Heart left ventricle (tissue), 16 donors: ENCODE data around the gene ZNF488. TPM values are rescaled to one million over a fixed set of nuclear protein-coding genes. Genes with fewer than 3 reads are reported as not detected.
A peak's percentile ranks its signal among the peaks of the same experiment; 100 is the strongest.
"Not testable (repeated sequence)": the region's sequence is repeated elsewhere in the genome, so short reads cannot be mapped to it uniquely, and the experiment has no call there.

Experiments used
- ATAC-seq, 4 donors: fragments of 200-7000 bp; cut with Tn5 transposase; one replicate each; pipeline ENCODE4 v1.9.1; 2020 to 2022; ENCODE audit warnings: moderate library complexity in 4 of 4, mild to moderate bottlenecking in 3 of 4, moderate number of reproducible peaks in 1 of 4
- DNase-seq, 5 donors: peaks; one replicate each; pipeline ENCODE4 v3.0.0-alpha.2; 2020
- H3K27ac ChIP-seq, 12 donors: fragments of 200-600 bp; sonication (generic) in 4 of 12; one replicate each; pipeline versions ENCODE4 v1.5.0 to v1.8.0; 2016 to 2022; ENCODE audit warnings: mild to moderate bottlenecking in 2 of 12
- H3K27me3 ChIP-seq, 9 donors: fragments of 200-600 bp; sonication (generic) in 2 of 9; one replicate each; pipeline versions ENCODE4 v1.5.1 to v1.8.0; 2016 to 2022; ENCODE audit warnings: mild to moderate bottlenecking in 3 of 9
- H3K36me3 ChIP-seq, 9 donors: fragments of 200-600 bp; sonication (generic) in 2 of 9; one replicate each; pipeline versions ENCODE4 v1.5.0 to v1.8.0; 2018 to 2022; ENCODE audit warnings: mild to moderate bottlenecking in 2 of 9
- H3K4me1 ChIP-seq, 12 donors: fragments of 200-600 bp; sonication (generic) in 4 of 12; one replicate each; pipeline versions ENCODE4 v1.5.0 to v1.8.0; 2016 to 2022; ENCODE audit warnings: mild to moderate bottlenecking in 3 of 12
- H3K4me3 ChIP-seq, 12 donors: fragments of 200-600 bp; sonication (generic) in 4 of 12; one replicate each; pipeline versions ENCODE4 v1.5.0 to v1.8.0; 2017 to 2022; ENCODE audit warnings: mild to moderate bottlenecking in 9 of 12, moderate library complexity in 4 of 12
- H3K9me3 ChIP-seq, 12 donors: fragments of 200-600 bp; sonication (generic) in 4 of 12; one replicate each; pipeline versions ENCODE4 v1.5.0 to v1.8.0; 2016 to 2022; ENCODE audit warnings: mild to moderate bottlenecking in 1 of 12
- POLR2A ChIP-seq, 2 donors: fragments of 450-650 bp; IDR thresholded peaks; one replicate each; pipeline ENCODE4 v1.6.1; 2017; ENCODE audit warnings: antibody characterized with exemption in 2 of 2, mild to moderate bottlenecking in 2 of 2, moderate library complexity in 2 of 2
- WGBS, 4 donors: extraction: QIAGEN DNeasy Blood & Tissue Kit in 2 of 4; methylation state at CpG; one replicate each; pipeline versions ENCODE4 v1.1.5 to v1.1.7; 2013 to 2018; 5-methylcytosine and 5-hydroxymethylcytosine counted together
- intact Hi-C, 10 donors: fragments of 100-400 bp; cut with DNase I; formaldehyde crosslinking; loops; one replicate each; pipeline versions ENCODE4 v1.11.1 to v1.14.2; 2022
- polyA plus RNA-seq, 2 donors: library from polyadenylated mRNA; stranded (reverse); fragments of 200-250 nt; gene quantifications; one replicate each; pipeline ENCODE4 v1.2.3, GENCODE V29; 2013
- total RNA-seq, 9 donors: library from RNA; depleted of rRNA in 2 of 9; stranded (reverse); fragments of >200 nt in 2 of 9; fragmentation: NEBNext Ultra II Directional in 3 of 9; extraction: Animal tissue kit (Norgen Biotek cat#: 25700) in 3 of 9; gene quantifications; one replicate each; pipeline versions ENCODE4 v1.1.0 to v1.2.4, GENCODE V29; 2016 to 2023
- TF ChIP-seq, protein P1 (sequence below), 12 donors: fragments of 200-600 bp; sonication (generic) in 4 of 12; IDR thresholded peaks; one replicate each; pipeline versions ENCODE4 v1.5.0 to v1.8.0; 2018 to 2022; ENCODE audit warnings: antibody characterized with exemption in 12 of 12, mild to moderate bottlenecking in 5 of 12
- donor health status: ischemic (EF 13 %, LVEDD 7.1; RV severe dilation, severe dysfunction).
- donor health status: healthy with polysubstance abuse.
- donor health status: DM: no; HTN: yes; CAD: no.
- donor health status: DM: no; HTN: no; CAD: no.
- donor health status: ischemic (EF 25% LVEDD 6.9; RV normal size, moderate dysfunction).
- donor health status: ischemic (EF 25% LVEDD 5.7; RV mildly dilated, moderate dysfunction).
- donor health status: healthy.
- donor health status: DM: yes; HTN: yes; CAD: no.
- donor health status: ischemic (EF 35%, LVEDD 5.7; RV mildly dilated, moderate dysfunction).
- donor health status: nonischemic (EF 11% LVEDD 7.7; RV severe dilation, severe dysfunction).
- donor health status: DM: yes; HTN: yes; CAD: no.
- donor health status: PGD.
- donor health status: ischemic (EF 29% LVEDD 5.4; RV normal size, mild dysfunction).
- donor health status: nonischemic (EF 23%, LVEDD 6.1; RV moderate dilation, normal function).

Gene ZNF488
- total and polyA plus RNA-seq, 11 donors: 0.06 to 0.25 (median 0.08) TPM; not detected in 6

DNA sequence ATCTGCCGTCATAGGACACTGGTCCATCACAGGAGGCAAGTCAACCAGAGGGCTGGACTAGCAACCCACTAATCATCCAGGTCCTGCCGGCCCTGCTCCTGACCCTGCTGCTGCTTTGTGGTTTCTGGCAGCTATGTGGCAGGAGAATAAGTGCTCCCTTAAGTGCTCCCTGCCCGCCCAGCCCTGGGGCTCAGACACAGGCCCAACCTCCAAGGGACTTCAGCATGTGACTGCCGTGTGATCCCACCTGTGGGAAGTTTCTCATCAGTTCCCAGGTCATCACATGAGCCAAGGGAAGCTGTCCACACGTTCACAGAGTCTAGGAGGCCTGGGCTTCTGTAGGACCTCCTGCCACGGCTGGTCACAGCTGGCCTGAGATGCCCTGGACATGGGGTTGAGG is 34.2 kb upstream of the ZNF488 start:
- no peak for DNase-seq
- H3K27ac ChIP-seq: no peak overlapping the region
- H3K36me3 ChIP-seq: no peaks in the 10 kb centered on the region
- no peak for TF ChIP-seq POLR2A (IDR thresholded peaks at IDR 0.05)
- TF ChIP-seq, protein P1, sequence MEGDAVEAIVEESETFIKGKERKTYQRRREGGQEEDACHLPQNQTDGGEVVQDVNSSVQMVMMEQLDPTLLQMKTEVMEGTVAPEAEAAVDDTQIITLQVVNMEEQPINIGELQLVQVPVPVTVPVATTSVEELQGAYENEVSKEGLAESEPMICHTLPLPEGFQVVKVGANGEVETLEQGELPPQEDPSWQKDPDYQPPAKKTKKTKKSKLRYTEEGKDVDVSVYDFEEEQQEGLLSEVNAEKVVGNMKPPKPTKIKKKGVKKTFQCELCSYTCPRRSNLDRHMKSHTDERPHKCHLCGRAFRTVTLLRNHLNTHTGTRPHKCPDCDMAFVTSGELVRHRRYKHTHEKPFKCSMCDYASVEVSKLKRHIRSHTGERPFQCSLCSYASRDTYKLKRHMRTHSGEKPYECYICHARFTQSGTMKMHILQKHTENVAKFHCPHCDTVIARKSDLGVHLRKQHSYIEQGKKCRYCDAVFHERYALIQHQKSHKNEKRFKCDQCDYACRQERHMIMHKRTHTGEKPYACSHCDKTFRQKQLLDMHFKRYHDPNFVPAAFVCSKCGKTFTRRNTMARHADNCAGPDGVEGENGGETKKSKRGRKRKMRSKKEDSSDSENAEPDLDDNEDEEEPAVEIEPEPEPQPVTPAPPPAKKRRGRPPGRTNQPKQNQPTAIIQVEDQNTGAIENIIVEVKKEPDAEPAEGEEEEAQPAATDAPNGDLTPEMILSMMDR (IDR thresholded peaks at IDR 0.05): no peak
- no peaks in the 10 kb centered on the region for H3K4me1 ChIP-seq
- no peaks in the 10 kb centered on the region for H3K27me3 ChIP-seq
- intact Hi-C loops: no loop called here
- no peak overlapping the region for H3K4me3 ChIP-seq
- H3K9me3 ChIP-seq: no peaks in the 10 kb centered on the region
- WGBS, 4 donors: 87 to 97% (median 90%) methylated on average over 4 to 6 of the region's 6 CpGs
- ATAC-seq: no peak

DNA sequence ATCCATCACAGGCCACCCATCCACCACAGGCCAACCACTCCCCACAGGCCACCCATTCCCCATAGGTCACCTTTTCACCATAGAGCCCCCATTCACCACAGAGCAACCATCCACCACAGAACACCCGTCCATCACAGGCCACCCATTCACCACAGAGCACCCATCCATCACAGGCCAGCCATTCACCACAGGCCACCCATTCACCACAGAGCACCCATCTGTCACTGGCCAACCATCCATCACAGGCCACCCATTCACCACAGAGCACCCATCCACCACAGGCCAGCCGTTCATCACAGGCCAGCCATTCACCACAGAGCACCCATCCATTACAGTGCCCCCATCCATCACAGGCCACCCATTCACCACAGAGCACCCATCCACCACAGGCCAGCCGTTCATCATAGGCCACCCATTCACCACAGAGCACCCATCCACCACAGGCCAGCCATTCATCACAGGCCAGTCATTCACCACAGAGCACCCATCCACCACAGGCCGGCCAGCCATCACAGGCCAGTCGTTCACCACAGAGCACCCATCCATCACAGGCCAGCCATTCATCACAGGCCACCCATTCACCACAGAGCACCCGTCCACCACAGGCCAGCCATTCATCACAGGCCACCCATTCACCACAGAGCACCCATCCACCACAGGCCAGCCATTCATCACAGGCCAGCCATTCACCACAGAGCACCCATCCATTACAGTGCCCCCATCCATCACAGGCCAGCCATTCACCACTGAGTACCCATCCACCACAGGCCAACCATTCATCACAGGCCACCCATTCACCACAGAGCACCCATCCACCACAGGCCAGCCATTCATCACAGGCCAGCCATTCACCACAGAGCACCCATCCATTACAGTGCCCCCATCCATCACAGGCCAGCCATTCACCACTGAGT is 32.5 kb upstream of the ZNF488 start:
- intact Hi-C loops, DNase-seq, ATAC-seq, H3K4me1 ChIP-seq, H3K27ac ChIP-seq, H3K9me3 ChIP-seq, H3K27me3 ChIP-seq, H3K36me3 ChIP-seq, H3K4me3 ChIP-seq: not testable (repeated sequence)
- 90 to 96% (median 92%) methylated on average over 5 to 6 of the region's 6 CpGs for WGBS, 4 donors

DNA sequence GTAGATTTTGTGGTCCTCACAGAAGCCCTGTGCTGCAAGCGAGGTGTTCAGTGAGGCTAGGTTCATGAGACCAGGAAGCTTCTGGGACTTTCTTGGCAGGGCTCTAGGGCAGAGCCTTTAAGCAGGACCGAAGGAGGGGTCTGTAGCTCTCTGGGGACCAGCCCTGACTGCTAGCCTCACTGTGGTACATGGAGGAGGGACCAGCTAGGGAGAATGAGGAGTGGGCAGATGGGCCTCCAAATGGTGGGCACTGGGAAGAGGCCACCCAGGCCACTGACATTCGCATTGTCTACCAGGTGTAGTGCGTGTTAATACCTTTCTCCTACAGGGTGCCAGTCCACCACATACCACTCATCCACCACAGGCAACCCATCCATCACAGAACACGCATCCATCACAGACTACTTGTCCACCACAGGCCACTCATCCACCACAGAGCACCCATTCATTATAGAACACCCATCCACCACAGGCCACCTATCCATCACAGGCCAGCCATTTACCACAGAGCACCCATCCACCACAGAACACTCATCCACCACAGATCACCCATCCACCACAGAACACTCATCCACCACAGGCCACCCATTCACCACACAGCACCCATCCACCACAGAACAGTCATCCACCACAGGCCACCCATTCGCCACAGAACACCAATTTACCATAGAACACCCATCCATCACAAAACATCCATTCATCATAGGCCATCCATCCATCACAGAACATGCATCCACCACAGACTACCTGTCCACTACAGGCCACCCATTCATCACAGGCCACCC is 31.6 kb upstream of the ZNF488 start:
- Histone ChIP-seq H3K27ac (no peak overlapping the region), H3K9me3 (no peaks in the 10 kb centered on the region), H3K27me3 (no peaks in the 10 kb centered on the region), H3K4me1 (no peaks in the 10 kb centered on the region), H3K36me3 (no peaks in the 10 kb centered on the region), H3K4me3 (no peak overlapping the region)
- ATAC-seq (no peak), DNase-seq (no peak)
- WGBS, 4 donors: 88 to 94% (median 93%) methylated on average over 5 to 6 of the region's 6 CpGs
- intact Hi-C loops: no loop called here
- TF ChIP-seq POLR2A (IDR thresholded peaks at IDR 0.05): no peak
- TF ChIP-seq, protein P1 (IDR thresholded peaks at IDR 0.05): no peak

DNA sequence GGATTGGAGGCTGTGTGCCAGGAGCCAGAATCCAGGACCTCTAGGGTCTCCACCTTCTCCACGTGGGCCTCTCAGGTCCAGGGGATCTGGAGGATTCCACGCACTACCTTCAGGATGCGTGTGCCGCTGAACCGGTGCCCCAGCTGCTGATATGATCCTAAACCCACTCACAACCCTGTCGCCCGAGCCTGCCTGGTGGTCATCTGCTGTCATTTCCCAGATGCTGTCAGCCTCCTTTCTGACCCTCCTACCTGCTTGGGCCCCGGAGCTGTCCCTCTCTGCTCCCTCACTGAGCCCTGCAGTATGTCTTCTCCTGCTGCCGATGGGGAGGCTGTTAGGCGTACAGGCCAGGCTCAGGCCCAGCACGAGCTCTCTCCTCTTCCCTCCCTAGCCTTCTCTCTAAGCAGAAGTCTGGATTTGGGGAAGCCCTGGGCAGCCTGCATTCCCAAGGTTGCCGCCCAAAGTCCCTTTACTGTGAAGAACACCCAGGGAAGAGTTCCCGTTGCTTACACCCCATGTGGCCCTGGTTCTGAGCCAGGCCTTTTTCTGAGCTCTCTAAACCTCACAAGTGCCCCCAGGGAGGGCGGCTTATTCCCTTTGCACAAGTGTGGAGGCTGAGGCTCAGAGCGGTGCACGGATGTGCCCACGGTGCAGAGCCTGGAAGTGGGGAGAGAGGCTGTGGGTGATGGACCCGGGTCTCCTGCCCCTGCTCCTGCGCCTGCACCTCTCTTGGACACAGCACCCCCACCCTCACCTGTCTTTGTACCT is 30.8 kb upstream of the ZNF488 start:
- H3K27me3 ChIP-seq: no peaks in the 10 kb centered on the region
- H3K9me3 ChIP-seq: no peaks in the 10 kb centered on the region
- WGBS, 4 donors: 79 to 84% (median 81%) methylated on average over 13 to 19 of the region's 19 CpGs
- no peak overlapping the region for H3K27ac ChIP-seq
- ATAC-seq: peak in 1 of 4 donors; percentile 23
- H3K4me3 ChIP-seq: no peak overlapping the region
- intact Hi-C loops: no loop called here
- no peak for DNase-seq
- H3K36me3 ChIP-seq: no peaks in the 10 kb centered on the region
- no peaks in the 10 kb centered on the region for H3K4me1 ChIP-seq
- no peak for TF ChIP-seq POLR2A (IDR thresholded peaks at IDR 0.05)
- TF ChIP-seq, protein P1 (IDR thresholded peaks at IDR 0.05): no peak
